ENCODE results near the gene GRID1. TPM values are rescaled to one million over a fixed set of nuclear protein-coding genes. Genes with fewer than 3 reads are reported as not detected.

GRID1 gene
- total RNA-seq, 1 donor from 2014 or later: 1.4 TPM

DNA sequence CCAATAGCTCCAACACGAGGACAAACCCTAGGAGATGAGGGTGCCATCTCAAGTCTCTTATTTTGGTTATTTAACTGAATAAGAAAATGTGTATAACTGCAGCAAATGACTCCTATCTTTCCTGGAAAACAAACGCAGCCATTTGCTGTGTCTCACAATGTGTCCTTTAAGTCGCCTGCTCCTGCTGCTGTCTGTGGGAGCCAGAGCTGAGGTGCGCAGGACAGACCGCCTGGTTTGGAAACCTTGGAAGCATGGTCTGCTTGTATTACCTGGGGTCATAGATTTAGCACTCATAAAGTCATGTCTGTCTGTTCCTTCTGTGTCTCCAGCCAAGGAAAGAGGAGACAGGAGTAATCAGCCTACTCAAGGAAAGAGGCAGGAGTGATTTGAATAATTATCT is 760.2 kb downstream of the GRID1 start:
- no peaks in the 10 kb centered on the region for H3K27me3 ChIP-seq
- H3K4me1 ChIP-seq: no peaks in the 10 kb centered on the region
- no peaks in the 10 kb centered on the region for H3K9me3 ChIP-seq
- intact Hi-C loops (cut with DNase I): no loop called here
- H3K36me3 ChIP-seq: no peaks in the 10 kb centered on the region
- TF ChIP-seq, protein P1, sequence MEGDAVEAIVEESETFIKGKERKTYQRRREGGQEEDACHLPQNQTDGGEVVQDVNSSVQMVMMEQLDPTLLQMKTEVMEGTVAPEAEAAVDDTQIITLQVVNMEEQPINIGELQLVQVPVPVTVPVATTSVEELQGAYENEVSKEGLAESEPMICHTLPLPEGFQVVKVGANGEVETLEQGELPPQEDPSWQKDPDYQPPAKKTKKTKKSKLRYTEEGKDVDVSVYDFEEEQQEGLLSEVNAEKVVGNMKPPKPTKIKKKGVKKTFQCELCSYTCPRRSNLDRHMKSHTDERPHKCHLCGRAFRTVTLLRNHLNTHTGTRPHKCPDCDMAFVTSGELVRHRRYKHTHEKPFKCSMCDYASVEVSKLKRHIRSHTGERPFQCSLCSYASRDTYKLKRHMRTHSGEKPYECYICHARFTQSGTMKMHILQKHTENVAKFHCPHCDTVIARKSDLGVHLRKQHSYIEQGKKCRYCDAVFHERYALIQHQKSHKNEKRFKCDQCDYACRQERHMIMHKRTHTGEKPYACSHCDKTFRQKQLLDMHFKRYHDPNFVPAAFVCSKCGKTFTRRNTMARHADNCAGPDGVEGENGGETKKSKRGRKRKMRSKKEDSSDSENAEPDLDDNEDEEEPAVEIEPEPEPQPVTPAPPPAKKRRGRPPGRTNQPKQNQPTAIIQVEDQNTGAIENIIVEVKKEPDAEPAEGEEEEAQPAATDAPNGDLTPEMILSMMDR (IDR thresholded peaks at IDR 0.05): no peak
- no peak overlapping the region for H3K4me3 ChIP-seq
- H3K27ac ChIP-seq: no peak overlapping the region
- no peak for DNase-seq (ENCODE audit: low spot score in 2 of 2)

DNA sequence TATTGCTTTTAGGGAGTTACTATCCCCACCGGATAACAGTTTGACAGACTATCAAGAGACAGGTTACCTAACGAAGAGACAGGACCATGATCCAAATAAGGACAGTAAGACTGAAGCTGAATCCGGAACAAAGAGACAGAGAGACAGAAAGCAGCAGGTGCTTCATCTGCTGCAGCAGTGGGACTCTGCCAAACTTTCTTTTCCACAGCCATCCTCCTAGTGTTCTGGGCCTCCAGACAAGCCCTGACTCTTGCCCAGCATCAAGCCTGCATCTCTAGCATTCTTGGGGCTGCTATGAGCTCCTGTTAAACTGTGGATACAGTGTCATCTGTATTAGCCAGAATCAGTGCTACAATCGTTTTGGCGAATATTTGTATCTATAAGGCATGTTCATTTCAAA is 761.7 kb downstream of the GRID1 start:
- Histone ChIP-seq H3K4me1 (no peaks in the 10 kb centered on the region), H3K36me3 (no peaks in the 10 kb centered on the region), H3K4me3 (no peak overlapping the region), H3K27ac (no peak overlapping the region), H3K27me3 (no peaks in the 10 kb centered on the region), H3K9me3 (no peaks in the 10 kb centered on the region)
- TF ChIP-seq, protein P1 (IDR thresholded peaks at IDR 0.05): no peak
- DNase-seq (ENCODE audit: low spot score in 2 of 2): no peak
- intact Hi-C loops (cut with DNase I): no loop called here

DNA sequence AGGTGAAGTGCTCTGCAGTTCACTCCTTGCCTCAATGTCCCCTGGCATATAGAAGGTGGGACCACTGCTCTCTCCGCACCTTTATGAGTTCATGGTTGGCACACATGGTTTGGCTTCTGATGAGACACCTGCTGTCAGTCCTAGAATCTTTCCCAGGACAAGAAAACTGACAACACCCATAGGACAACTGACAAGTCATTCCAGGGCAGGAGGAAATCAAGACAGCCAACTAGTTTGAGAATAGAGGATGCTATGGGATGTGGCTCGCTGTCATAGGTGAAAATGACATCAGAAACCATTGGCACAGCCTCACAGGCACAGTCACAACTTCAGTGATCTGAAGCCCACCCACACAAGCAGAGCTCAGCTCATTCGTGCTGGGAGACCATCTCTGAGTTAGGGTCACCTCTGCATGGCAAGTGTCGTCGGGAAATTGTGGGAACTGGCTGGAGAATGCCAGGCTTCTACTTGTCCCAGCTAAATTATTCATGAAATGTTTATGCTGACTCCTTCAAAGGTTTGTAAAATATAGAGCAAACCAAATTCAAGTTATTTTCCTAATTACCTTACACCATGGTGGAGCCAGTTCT is 762.4 kb downstream of the GRID1 start:
- Histone ChIP-seq H3K27me3 (no peaks in the 10 kb centered on the region), H3K9me3 (no peaks in the 10 kb centered on the region), H3K4me1 (no peaks in the 10 kb centered on the region), H3K36me3 (no peaks in the 10 kb centered on the region), H3K4me3 (no peak overlapping the region), H3K27ac (no peak overlapping the region)
- intact Hi-C loops (cut with DNase I): no loop called here
- TF ChIP-seq, protein P1 (IDR thresholded peaks at IDR 0.05): no peak
- no peak for DNase-seq (ENCODE audit: low spot score in 2 of 2)

DNA sequence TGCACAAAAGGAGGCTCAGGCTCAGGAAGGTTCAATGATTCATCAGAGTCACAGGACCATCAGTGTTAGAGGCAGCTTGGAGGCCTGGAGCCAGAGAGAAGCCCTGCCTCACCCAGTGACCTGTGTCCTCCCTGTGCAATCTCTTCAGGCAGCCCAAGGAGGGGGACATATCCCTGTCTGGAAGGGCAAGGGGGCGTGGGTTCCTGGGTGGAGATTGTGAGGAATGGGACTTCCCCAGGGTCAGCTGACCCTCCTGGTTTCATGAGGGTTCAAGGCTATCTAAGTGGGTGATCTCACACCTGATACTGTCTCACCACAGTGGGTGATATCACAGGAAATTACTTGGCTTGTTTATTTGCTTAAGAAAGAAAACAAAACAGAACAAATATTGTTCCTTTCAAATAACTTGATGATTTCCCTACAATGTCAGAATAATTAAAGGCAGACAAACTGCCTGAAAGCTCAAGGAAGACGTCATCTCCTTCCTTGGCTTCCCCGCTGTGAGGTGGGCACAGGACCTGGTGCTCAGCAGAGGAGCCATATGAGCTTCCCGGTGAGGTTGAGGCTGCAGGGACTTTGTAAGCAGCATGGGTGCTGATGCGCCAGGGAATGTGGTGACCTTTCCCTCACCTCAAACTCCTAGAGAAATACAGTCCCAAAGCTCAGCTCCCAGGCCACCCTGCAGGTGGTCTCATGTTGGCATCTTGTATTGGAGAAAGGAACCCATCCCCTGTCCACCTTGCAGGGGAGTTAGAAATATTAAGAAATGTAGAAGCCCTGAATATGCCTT is 763.2 kb downstream of the GRID1 start:
- Histone ChIP-seq H3K4me1 (no peaks in the 10 kb centered on the region), H3K36me3 (no peaks in the 10 kb centered on the region), H3K27me3 (no peaks in the 10 kb centered on the region), H3K27ac (no peak overlapping the region), H3K9me3 (no peaks in the 10 kb centered on the region), H3K4me3 (no peak overlapping the region)
- intact Hi-C loops (cut with DNase I): no loop called here
- TF ChIP-seq, protein P1 (IDR thresholded peaks at IDR 0.05): no peak
- DNase-seq (ENCODE audit: low spot score in 2 of 2): no peak

DNA sequence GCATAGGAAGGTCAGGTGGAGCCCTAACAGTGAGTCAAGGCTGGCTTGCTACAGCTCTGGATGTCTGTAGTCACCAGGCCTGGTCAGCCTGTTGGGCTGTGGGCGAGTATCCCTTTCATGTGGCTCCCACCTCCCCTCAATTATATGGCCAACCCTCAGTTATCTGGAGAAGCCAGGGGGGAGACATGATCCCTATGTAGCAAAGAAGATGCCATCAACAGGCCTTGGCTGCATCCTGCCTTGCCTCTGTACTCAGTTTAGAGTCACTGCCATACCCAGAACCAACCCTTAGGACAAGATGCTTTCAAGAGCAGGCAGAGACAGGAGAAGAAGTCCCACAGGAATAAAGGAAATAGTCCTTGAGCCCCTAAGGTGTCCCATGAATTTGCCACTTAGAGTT is 763.9 kb downstream of the GRID1 start:
- H3K27me3 ChIP-seq: no peaks in the 10 kb centered on the region

More for the DNA sequence above, 763.9 kb downstream of the GRID1 start:
- DNase-seq (ENCODE audit: low spot score in 2 of 2): no peak
- intact Hi-C loops (cut with DNase I): no loop called here
- no peaks in the 10 kb centered on the region for H3K4me1 ChIP-seq
- no peak overlapping the region for H3K4me3 ChIP-seq
- H3K27ac ChIP-seq: no peak overlapping the region
- H3K36me3 ChIP-seq: no peaks in the 10 kb centered on the region
- TF ChIP-seq, protein P1 (IDR thresholded peaks at IDR 0.05): no peak
- no peaks in the 10 kb centered on the region for H3K9me3 ChIP-seq
